Osteoblast (primary cell): ENCODE measurements around the gene TRAF5. TPM values are rescaled to one million over a fixed set of nuclear protein-coding genes. Genes with fewer than 3 reads are reported as not detected.

Source experiments
- DNase-seq: peaks from one replicate; pipeline ENCODE4 v3.0.0; 2011; ENCODE audit warnings: low spot score, mixed read lengths; ENCODE audit not compliant: insufficient read length; ENCODE audit errors: missing footprints
- H2AFZ ChIP-seq: 2 replicates; pipeline ENCODE4 v1.6.0; 2011; ENCODE audit warnings: mild to moderate bottlenecking, low read length
- H3K27ac ChIP-seq: 2 replicates; pipeline ENCODE4 v1.5.1; 2011; ENCODE audit warnings: mild to moderate bottlenecking, low read depth, low read length, moderate library complexity
- H3K27me3 ChIP-seq: 2 replicates; pipeline ENCODE4 v1.6.0; 2012; ENCODE audit warnings: mild to moderate bottlenecking, control low read depth, inconsistent platforms, low read length, moderate library complexity; ENCODE audit not compliant: insufficient read depth
- H3K36me3 ChIP-seq: 2 replicates; pipeline ENCODE4 v1.5.1; 2011; ENCODE audit warnings: mild to moderate bottlenecking, low read length, control low read depth, moderate library complexity; ENCODE audit not compliant: insufficient read depth
- H3K4me1 ChIP-seq: 2 replicates; pipeline ENCODE4 v1.5.1; 2011; ENCODE audit warnings: mild to moderate bottlenecking, low read length, control low read depth, moderate library complexity; ENCODE audit not compliant: insufficient read depth
- H3K4me2 ChIP-seq: 2 replicates; pipeline ENCODE4 v1.6.0; 2011; ENCODE audit warnings: mild to moderate bottlenecking, low read length; ENCODE audit not compliant: insufficient read depth
- H3K4me3 ChIP-seq: fragments of 200-600 bp; sonication (generic); 3 replicates; pipeline ENCODE4 v1.5.1; 2012; ENCODE audit warnings: mild to moderate bottlenecking, low read length, inconsistent platforms; ENCODE audit not compliant: insufficient read depth
- H3K79me2 ChIP-seq: 2 replicates; pipeline ENCODE4 v1.6.0; 2012; ENCODE audit warnings: mild to moderate bottlenecking, low read length, control low read depth, inconsistent platforms; ENCODE audit not compliant: insufficient read depth
- H3K9me3 ChIP-seq: 2 replicates; pipeline ENCODE4 v1.5.1; 2011; ENCODE audit warnings: low read depth, low read length, control low read depth
- H4K20me1 ChIP-seq: 2 replicates; pipeline ENCODE4 v1.6.0; 2012; ENCODE audit warnings: mild to moderate bottlenecking, low read length, control low read depth; ENCODE audit not compliant: insufficient read depth
- CTCF ChIP-seq: IDR thresholded peaks from 2 replicates; pipeline ENCODE4 v1.5.1; 2011; ENCODE audit warnings: mild to moderate bottlenecking, low read depth, low read length, moderate library complexity; ENCODE audit errors: extremely low read depth
- total RNA-seq: library from RNA; depleted of rRNA; stranded (reverse); fragments of >200 nt; gene quantifications from 2 replicates; pipeline ENCODE4 v1.2.3, GENCODE V29; 2012

TRAF5 gene
- total RNA-seq, 1 donor = 15.9 TPM

- Histone ChIP-seq H3K36me3 (no peaks in the 10 kb centered on the region), H4K20me1 (no peaks in the 10 kb centered on the region), H2AFZ (no peak overlapping the region), H3K27ac (no peak overlapping the region), H3K27me3 (no peaks in the 10 kb centered on the region), H3K9me3 (no peaks in the 10 kb centered on the region), H3K4me1 (peaks cover 13% of the 10 kb centered on the region), H3K4me2 (no peak overlapping the region), H3K4me3 (no peak overlapping the region), H3K79me2 (no peaks in the 10 kb centered on the region)
- no peak for DNase-seq
- TF ChIP-seq CTCF = no peak
Measured at GRCh38 chr1:211420845-211421454, 94.3 kb downstream of the TRAF5 start.

GRCh38 chr1:211424018-211424417 is 97.4 kb downstream of the TRAF5 start:
- no peak for TF ChIP-seq CTCF

More at GRCh38 chr1:211424018-211424417, 97.4 kb downstream of the TRAF5 start:
- H2AFZ ChIP-seq = no peak overlapping the region
- peaks cover 13% of the 10 kb centered on the region for H3K4me1 ChIP-seq
- H3K79me2 ChIP-seq = no peaks in the 10 kb centered on the region
- no peaks in the 10 kb centered on the region for H3K27me3 ChIP-seq
- H3K4me3 ChIP-seq = no peak overlapping the region
- DNase-seq = no peak
- no peak overlapping the region for H3K27ac ChIP-seq
- H3K4me2 ChIP-seq = no peak overlapping the region
- no peaks in the 10 kb centered on the region for H4K20me1 ChIP-seq
- H3K36me3 ChIP-seq = no peaks in the 10 kb centered on the region
- H3K9me3 ChIP-seq = no peaks in the 10 kb centered on the region

Other genes starting within 250 kb of the TRAF5 start
- 28.9 and 41.3 TPM in 2 replicates for gene KCNH1, start 192.7 kb upstream of the TRAF5 start, total RNA-seq
- gene RCOR3, start 67.5 kb upstream of the TRAF5 start, total RNA-seq = 39.8 and 51.3 TPM in 2 replicates
- not detected in 2 replicates for gene RD3, start 165.3 kb downstream of the TRAF5 start, total RNA-seq